ENCODE results near the gene AUTS2.

AUTS2 gene

DNA sequence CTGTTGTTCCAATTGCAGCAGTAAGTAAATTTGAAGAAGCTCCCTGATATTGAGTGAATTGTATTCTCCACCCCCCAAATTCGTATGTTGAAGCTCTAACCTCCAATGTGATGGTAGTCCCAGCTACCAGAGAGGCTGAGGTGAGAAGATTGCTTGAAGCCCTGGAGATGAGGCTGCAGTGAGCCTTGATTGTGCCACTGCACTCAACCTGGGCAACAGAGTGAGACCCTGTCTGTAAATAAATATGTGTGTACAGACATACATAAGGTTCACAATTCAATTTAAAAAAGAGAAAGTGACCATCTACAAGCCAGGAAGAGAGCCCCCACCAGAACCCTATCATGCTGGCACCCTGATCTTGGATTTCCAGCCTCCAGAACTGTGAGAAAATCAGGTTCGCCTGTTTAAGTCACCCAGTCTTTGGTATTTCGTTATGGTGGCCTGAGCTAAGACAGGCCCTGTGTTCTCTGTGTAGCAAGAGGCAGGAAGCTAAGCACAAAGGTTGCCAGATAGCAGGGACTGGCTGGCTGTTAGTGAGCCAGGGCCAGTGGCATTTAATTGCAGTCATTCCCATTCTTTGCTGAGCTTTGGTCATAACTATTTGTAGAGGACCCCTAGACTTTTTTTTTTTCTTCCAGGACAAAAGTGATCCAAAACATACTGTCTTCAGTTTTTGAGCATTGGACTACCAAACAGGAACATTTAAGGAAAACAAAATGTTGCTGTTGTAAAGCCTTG lies 45.6 kb downstream of the AUTS2 start:
- no peaks in the 10 kb centered on the region for H3K36me3 ChIP-seq (ENCODE audit: control insufficient read depth, insufficient read depth, low read length)
- H3K27ac ChIP-seq (ENCODE audit: low read depth, low read length) = no peak overlapping the region
- no peaks in the 10 kb centered on the region for H3K9me3 ChIP-seq (ENCODE audit: control insufficient read depth, insufficient read depth, low read depth, low read length)
- peaks cover 70% of the 10 kb centered on the region for H3K4me1 ChIP-seq (ENCODE audit: control insufficient read depth, insufficient read depth, low read length)
- peaks cover 22% of the 10 kb centered on the region for H3K27me3 ChIP-seq (ENCODE audit: control insufficient read depth, insufficient read depth, low read length)
- H3K4me3 ChIP-seq (ENCODE audit: low read depth, low read length) = no peak overlapping the region
- no peak overlapping the region for H3K9ac ChIP-seq (ENCODE audit: low read length)

DNA sequence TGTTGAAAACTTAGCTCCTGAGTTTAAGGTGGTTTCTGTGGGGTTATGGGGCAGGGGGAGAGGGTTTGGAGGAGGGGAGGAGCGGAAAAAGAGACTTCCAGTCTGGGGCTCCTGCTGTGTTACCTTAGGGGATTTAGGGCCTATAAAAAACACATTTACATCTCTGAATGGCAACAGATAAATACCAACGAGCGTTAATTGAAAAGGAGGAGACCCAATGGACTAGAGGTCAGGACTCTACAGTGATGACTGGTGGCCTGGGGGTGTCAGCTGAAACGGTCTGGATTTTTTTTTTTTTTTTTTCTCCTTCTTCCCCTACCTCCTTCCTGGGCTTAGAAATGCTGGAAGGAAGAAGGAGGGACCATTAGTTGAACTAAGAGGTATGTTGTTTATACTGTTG lies 47.4 kb downstream of the AUTS2 start:
- Histone ChIP-seq H3K36me3 (ENCODE audit: control insufficient read depth, insufficient read depth, low read length) (no peaks in the 10 kb centered on the region), H3K9ac (ENCODE audit: low read length) (no peak overlapping the region), H3K9me3 (ENCODE audit: control insufficient read depth, insufficient read depth, low read depth, low read length) (no peaks in the 10 kb centered on the region), H3K4me1 (ENCODE audit: control insufficient read depth, insufficient read depth, low read length) (peaks cover 63% of the 10 kb centered on the region), H3K27me3 (ENCODE audit: control insufficient read depth, insufficient read depth, low read length) (peaks cover 40% of the 10 kb centered on the region), H3K4me3 (ENCODE audit: low read depth, low read length) (peak overlapping the region; percentile 24; the same call in 1 of the 2 replicates), H3K27ac (ENCODE audit: low read depth, low read length) (no peak overlapping the region; the same call in 1 of the 2 replicates)

DNA sequence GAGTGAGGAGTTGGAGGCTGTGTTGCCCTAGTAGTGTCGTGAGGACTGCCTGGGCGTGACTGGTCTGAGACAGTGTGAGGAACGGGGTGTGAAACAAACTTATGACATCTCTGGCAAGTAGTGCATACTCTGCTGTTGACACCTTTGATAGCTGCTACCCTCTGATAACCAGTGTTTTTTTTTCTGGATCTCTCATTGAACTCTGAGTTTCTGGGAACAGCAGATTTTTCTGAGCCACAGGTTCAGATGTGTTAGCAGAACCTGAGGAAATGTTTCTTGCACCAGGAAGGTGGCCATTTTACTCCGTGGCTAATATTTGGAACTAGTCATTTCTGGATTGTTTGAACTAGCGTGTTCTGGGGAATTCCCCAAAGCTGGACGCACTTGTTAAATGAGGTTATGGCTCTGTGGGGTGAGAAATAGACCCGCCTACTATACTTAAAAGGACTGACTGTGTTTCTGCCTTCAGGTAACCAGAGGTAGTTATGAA lies 52.9 kb downstream of the AUTS2 start:
- no peaks in the 10 kb centered on the region for H3K9me3 ChIP-seq (ENCODE audit: control insufficient read depth, insufficient read depth, low read depth, low read length)
- no peaks in the 10 kb centered on the region for H3K36me3 ChIP-seq (ENCODE audit: control insufficient read depth, insufficient read depth, low read length)
- H3K9ac ChIP-seq (ENCODE audit: low read length) = no peak overlapping the region
- peaks cover 45% of the 10 kb centered on the region for H3K27me3 ChIP-seq (ENCODE audit: control insufficient read depth, insufficient read depth, low read length)
- peaks cover 59% of the 10 kb centered on the region for H3K4me1 ChIP-seq (ENCODE audit: control insufficient read depth, insufficient read depth, low read length)
- no peak overlapping the region for H3K4me3 ChIP-seq (ENCODE audit: low read depth, low read length)
- H3K27ac ChIP-seq (ENCODE audit: low read depth, low read length) = no peak overlapping the region

DNA sequence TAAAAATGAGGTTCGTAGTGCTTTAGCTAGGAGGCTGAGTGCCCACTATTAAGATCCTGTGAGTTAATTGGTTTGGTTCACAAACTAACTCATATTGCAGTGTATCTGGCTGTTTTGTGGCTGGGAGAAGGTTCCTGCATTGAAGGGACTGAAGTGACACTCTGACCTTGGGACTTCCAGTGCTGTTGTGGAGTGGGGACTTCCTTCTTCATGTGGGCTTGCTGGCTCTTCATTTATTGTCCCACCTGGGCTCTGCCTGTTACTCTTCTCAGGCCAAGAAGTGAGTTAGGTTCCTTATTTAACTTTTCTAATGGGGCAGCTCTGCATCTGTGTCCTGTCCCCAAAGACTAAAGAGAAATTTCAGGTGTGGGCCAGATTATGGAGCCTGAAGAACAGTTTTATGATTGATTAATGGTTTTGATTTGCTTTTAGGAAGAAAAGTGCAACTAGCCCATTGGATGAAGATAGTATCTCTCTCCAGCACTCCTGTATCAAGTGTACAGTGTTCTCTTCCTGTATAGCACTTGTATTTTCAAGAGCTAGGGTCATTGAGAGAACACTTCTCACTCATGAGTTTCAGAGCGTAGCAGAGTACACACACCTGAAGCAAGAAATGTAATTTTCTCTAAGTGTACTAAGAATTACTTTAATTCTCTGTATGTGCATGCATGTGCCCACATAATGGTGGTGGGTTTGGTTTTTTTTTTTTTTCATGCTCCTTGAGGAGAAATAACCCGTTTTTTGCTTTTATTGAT lies 54.8 kb downstream of the AUTS2 start:
- peaks cover 40% of the 10 kb centered on the region for H3K27me3 ChIP-seq (ENCODE audit: control insufficient read depth, insufficient read depth, low read length)
- H3K9ac ChIP-seq (ENCODE audit: low read length) = no peak overlapping the region
- no peaks in the 10 kb centered on the region for H3K9me3 ChIP-seq (ENCODE audit: control insufficient read depth, insufficient read depth, low read depth, low read length)
- peaks cover 55% of the 10 kb centered on the region for H3K4me1 ChIP-seq (ENCODE audit: control insufficient read depth, insufficient read depth, low read length)
- H3K27ac ChIP-seq (ENCODE audit: low read depth, low read length) = no peak overlapping the region
- H3K36me3 ChIP-seq (ENCODE audit: control insufficient read depth, insufficient read depth, low read length) = no peaks in the 10 kb centered on the region
- no peak overlapping the region for H3K4me3 ChIP-seq (ENCODE audit: low read depth, low read length)

DNA sequence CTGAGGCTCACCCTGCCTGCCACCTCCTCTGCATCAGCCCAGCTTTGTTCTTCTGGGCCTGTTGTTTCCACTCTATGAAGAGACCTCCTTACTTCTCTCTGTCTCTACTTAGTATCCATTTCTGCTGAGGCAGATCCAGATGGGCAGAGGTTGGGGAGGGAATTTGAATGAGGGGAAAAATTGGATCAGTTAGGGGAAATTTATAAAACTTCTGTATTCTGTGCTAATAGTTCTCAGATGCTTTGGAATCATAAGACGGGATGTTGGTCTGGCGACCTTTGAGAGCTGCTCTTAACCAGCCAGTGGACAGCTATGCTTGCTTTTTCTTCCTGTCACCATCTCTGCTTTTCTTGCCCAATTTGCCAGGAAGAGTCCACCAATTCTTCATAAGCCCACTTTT lies 55.5 kb downstream of the AUTS2 start:
- Histone ChIP-seq H3K36me3 (ENCODE audit: control insufficient read depth, insufficient read depth, low read length) (no peaks in the 10 kb centered on the region), H3K27ac (ENCODE audit: low read depth, low read length) (no peak overlapping the region), H3K4me3 (ENCODE audit: low read depth, low read length) (no peak overlapping the region), H3K9ac (ENCODE audit: low read length) (no peak overlapping the region), H3K4me1 (ENCODE audit: control insufficient read depth, insufficient read depth, low read length) (peaks cover 53% of the 10 kb centered on the region), H3K27me3 (ENCODE audit: control insufficient read depth, insufficient read depth, low read length) (peaks cover 35% of the 10 kb centered on the region), H3K9me3 (ENCODE audit: control insufficient read depth, insufficient read depth, low read depth, low read length) (no peaks in the 10 kb centered on the region)

DNA sequence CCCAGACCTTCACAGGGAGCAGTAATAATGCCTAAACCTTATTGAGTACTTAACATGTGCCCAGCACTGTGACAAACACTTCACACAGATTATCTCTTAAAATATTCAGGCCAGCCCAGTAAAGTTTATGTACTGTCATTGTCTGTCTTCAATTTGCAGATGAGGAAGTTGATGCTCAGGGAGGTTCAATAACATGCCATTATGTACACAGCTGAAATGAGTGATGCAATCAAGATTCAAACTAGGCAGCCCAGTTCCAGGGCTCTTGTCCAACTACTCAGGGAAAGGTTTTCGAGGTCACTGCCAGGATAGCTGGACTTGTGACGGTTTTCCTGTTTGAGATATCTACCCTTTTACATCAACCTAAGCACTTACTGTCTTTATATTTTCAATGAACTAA lies 56.1 kb downstream of the AUTS2 start:
- no peaks in the 10 kb centered on the region for H3K9me3 ChIP-seq (ENCODE audit: control insufficient read depth, insufficient read depth, low read depth, low read length)
- peaks cover 49% of the 10 kb centered on the region for H3K4me1 ChIP-seq (ENCODE audit: control insufficient read depth, insufficient read depth, low read length)
- peaks cover 29% of the 10 kb centered on the region for H3K27me3 ChIP-seq (ENCODE audit: control insufficient read depth, insufficient read depth, low read length)
- H3K9ac ChIP-seq (ENCODE audit: low read length) = no peak overlapping the region
- H3K27ac ChIP-seq (ENCODE audit: low read depth, low read length) = no peak overlapping the region
- H3K4me3 ChIP-seq (ENCODE audit: low read depth, low read length) = no peak overlapping the region
- no peaks in the 10 kb centered on the region for H3K36me3 ChIP-seq (ENCODE audit: control insufficient read depth, insufficient read depth, low read length)

DNA sequence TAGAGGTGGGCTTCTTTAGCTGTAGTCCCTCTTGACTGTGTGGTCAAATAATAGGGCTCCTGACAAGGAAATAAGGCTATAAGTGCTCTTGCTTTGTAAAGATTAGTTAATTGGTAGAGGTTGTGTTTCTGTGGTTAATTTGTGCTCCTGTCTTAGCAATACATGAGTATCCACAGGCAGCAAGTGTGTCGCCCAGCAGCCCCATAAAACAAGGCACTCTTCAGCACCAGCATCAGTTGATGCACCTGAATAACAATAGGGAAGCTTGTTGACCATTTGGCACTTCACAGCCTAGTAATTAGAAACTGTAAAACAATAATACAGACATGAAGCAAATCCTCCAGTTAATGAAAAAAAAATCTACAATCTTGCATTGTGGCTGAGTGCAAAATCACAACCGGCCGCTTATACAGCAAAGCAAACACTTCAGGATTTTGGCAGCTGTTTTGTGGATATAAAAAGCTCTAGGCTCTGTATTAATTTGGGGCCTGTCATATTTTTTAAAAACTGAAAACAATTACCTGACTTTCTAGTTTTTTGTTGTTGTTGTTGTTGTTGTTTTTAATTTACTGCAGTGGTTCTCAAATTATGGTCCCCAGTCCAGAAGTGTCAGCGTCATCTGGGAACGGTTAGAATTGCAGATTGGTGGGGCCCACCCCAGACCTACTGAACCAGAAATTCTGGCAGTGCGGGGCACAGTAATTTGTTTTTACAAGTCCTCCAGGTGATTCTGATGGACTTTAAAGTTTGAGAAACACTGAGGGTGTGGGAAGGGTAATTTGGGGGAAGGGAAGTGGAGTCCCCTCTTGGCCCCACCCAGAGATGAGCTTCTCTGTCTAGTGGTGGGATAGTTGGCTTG lies 56.8 kb downstream of the AUTS2 start:
- Histone ChIP-seq H3K27ac (ENCODE audit: low read depth, low read length) (no peak overlapping the region), H3K9ac (ENCODE audit: low read length) (no peak overlapping the region), H3K4me3 (ENCODE audit: low read depth, low read length) (no peak overlapping the region), H3K9me3 (ENCODE audit: control insufficient read depth, insufficient read depth, low read depth, low read length) (no peaks in the 10 kb centered on the region), H3K27me3 (ENCODE audit: control insufficient read depth, insufficient read depth, low read length) (peaks cover 22% of the 10 kb centered on the region), H3K36me3 (ENCODE audit: control insufficient read depth, insufficient read depth, low read length) (no peaks in the 10 kb centered on the region), H3K4me1 (ENCODE audit: control insufficient read depth, insufficient read depth, low read length) (peaks cover 56% of the 10 kb centered on the region)

DNA sequence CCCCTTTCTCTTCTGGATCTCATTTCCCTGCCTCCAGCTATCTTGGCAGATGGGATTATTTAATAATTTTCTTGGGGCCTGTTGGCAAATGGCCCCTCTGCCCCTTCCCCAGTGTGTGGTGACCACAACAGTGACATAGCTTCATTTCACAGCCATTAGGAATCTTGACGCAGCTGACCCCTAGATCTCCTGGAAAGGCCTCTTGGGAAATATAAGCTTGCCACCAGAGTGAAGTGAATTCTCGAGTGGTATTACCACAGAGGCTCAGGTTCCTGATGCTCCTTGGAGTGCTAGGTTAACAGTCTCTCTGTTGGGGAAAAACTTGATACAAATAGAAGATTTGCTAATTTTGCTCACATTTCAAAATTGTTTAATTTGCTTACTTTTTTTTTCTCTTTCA lies 57.8 kb downstream of the AUTS2 start:
- no peaks in the 10 kb centered on the region for H3K9me3 ChIP-seq (ENCODE audit: control insufficient read depth, insufficient read depth, low read depth, low read length)
- no peak overlapping the region for H3K4me3 ChIP-seq (ENCODE audit: low read depth, low read length)
- no peaks in the 10 kb centered on the region for H3K36me3 ChIP-seq (ENCODE audit: control insufficient read depth, insufficient read depth, low read length)
- H3K4me1 ChIP-seq (ENCODE audit: control insufficient read depth, insufficient read depth, low read length) = peaks cover 51% of the 10 kb centered on the region
- H3K9ac ChIP-seq (ENCODE audit: low read length) = no peak overlapping the region
- no peak overlapping the region for H3K27ac ChIP-seq (ENCODE audit: low read depth, low read length)
- peaks cover 12% of the 10 kb centered on the region; the same call in 1 of the 2 replicates for H3K27me3 ChIP-seq (ENCODE audit: control insufficient read depth, insufficient read depth, low read length)

DNA sequence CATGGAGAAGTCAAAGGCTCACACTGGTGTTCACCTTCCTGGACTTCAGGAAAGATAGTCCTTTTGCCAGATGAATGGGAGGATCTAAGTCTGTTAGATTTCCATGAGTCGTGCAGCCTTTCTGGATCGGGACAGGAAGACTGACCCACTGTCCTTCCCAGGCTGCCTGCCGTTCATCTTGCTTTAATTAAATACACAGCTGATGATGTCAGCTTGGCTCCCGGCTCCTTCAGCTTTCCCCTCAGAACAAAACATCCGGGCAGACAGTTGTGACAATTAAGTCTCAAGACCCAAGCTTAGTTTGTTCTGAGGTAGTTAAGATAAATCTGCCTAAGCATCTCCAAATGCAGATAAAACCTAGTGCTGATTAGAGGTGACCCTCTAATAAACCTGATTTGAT lies 58.6 kb downstream of the AUTS2 start:
- Histone ChIP-seq H3K4me3 (ENCODE audit: low read depth, low read length) (no peak overlapping the region), H3K9ac (ENCODE audit: low read length) (no peak overlapping the region), H3K4me1 (ENCODE audit: control insufficient read depth, insufficient read depth, low read length) (peaks cover 49% of the 10 kb centered on the region), H3K9me3 (ENCODE audit: control insufficient read depth, insufficient read depth, low read depth, low read length) (no peaks in the 10 kb centered on the region), H3K27ac (ENCODE audit: low read depth, low read length) (no peak overlapping the region), H3K27me3 (ENCODE audit: control insufficient read depth, insufficient read depth, low read length) (peaks cover 12% of the 10 kb centered on the region; the same call in 1 of the 2 replicates), H3K36me3 (ENCODE audit: control insufficient read depth, insufficient read depth, low read length) (no peaks in the 10 kb centered on the region)

DNA sequence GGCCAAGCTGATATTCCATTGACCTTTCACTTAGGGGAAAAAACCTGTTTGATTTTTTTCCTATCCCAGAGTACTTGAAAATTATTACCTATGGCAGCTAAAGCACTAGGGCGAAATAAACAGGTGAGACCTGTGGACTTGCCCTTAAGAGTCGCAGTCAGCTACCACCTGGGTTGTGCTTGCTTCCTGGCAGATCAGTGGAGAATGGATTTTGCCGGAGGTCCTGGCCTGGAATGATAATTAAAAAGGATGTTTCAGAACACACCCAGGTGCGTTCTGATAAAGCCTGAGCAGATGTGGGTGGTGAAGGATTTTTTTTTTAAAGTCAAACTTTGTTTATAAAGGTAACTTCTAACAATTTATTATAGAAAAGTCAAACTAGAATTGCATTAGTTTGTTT lies 59.1 kb downstream of the AUTS2 start:
- Histone ChIP-seq H3K4me3 (ENCODE audit: low read depth, low read length) (no peak overlapping the region), H3K9me3 (ENCODE audit: control insufficient read depth, insufficient read depth, low read depth, low read length) (no peaks in the 10 kb centered on the region), H3K9ac (ENCODE audit: low read length) (no peak overlapping the region), H3K36me3 (ENCODE audit: control insufficient read depth, insufficient read depth, low read length) (no peaks in the 10 kb centered on the region), H3K27me3 (ENCODE audit: control insufficient read depth, insufficient read depth, low read length) (peaks cover 12% of the 10 kb centered on the region; the same call in 1 of the 2 replicates), H3K4me1 (ENCODE audit: control insufficient read depth, insufficient read depth, low read length) (peaks cover 49% of the 10 kb centered on the region), H3K27ac (ENCODE audit: low read depth, low read length) (no peak overlapping the region)
